GM12875 (cell line): ENCODE data around the gene SEC63.
A peak's percentile ranks its signal among the peaks of the same experiment; 100 is the strongest.
"Not testable (repeated sequence)": the region's sequence is repeated elsewhere in the genome, so short reads cannot be mapped to it uniquely, and the experiment has no call there.

Experiments used
- H3K4me3 ChIP-seq: one replicate; pipeline ENCODE4 v1.5.1; 2011; ENCODE audit warnings: low read depth, low read length, control low read depth
- CTCF ChIP-seq: IDR thresholded peaks from 2 replicates; pipeline ENCODE4 v1.5.1; 2011; ENCODE audit warnings: low read depth, mild to moderate bottlenecking, control low read depth, inconsistent platforms, low read length, moderate library complexity, borderline replicate concordance; ENCODE audit not compliant: insufficient read depth

SEC63 gene

GRCh38 chr6:107957308-107957908 is 600 bp downstream of the SEC63 start:
- TF ChIP-seq CTCF = no peak

GRCh38 chr6:107956586-107957307 is 1.3 kb downstream of the SEC63 start:
- no peak for TF ChIP-seq CTCF
- peak overlapping the region; percentile 92 for H3K4me3 ChIP-seq

More at GRCh38 chr6:107957308-107957908, 600 bp downstream of the SEC63 start:
- H3K4me3 ChIP-seq = peak overlapping the region; percentile 92

DNA sequence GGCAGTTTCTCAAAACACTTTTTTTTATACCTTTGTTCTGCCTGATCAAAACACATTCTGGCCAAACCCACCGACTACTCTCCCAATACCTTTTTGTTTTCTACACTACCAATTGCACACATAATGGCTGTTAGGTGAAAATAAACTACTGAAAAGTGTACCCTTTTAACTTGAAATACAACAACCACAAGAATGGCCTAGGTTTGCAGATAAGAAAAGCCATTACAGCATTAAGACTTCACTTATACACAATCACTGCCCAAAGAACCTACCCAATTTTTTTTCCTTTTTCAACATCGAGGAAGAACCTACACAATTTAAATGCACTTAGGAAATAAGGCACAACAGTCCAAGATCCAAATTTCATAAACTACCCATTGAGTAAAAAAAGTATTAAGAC is 1.8 kb downstream of the SEC63 start:
- no peak overlapping the region for H3K4me3 ChIP-seq
- TF ChIP-seq CTCF = no peak

- H3K4me3 ChIP-seq = not testable (repeated sequence)
These were observed 4.1 kb downstream of the SEC63 start for GRCh38 chr6:107953858-107954414.

GRCh38 chr6:107943626-107944439 is 14.2 kb downstream of the SEC63 start:
- H3K4me3 ChIP-seq = no peak overlapping the region
- TF ChIP-seq CTCF = no peak

GRCh38 chr6:107942142-107942541 is 15.9 kb downstream of the SEC63 start:
- no peak overlapping the region for H3K4me3 ChIP-seq
- no peak for TF ChIP-seq CTCF

GRCh38 chr6:107941627-107942026 is 16.4 kb downstream of the SEC63 start:
- H3K4me3 ChIP-seq = no peak overlapping the region
- no peak for TF ChIP-seq CTCF
